B cell (primary cell): ENCODE results near the gene RABGAP1.

Experiments
- CTCF ChIP-seq: fragments of 200-600 bp; IDR thresholded peaks from one replicate; pipeline ENCODE4 v1.8.0; 2022; ENCODE audit warnings: antibody characterized with exemption, mild to moderate bottlenecking
- EZH2 ChIP-seq: IDR thresholded peaks from 2 replicates; pipeline ENCODE4 v1.6.1; 2012; ENCODE audit warnings: borderline replicate concordance, low read depth, mild to moderate bottlenecking, moderate library complexity, low read length; ENCODE audit not compliant: insufficient read depth, poor library complexity, severe bottlenecking

GRCh38 chr9:123072407-123072995, 131.7 kb downstream of the RABGAP1 start:
- TF ChIP-seq CTCF = no peak
- no peak for TF ChIP-seq EZH2
